ENCODE results near the gene SLK.

GRCh38 chr10:104038958-104039752, 72.2 kb downstream of the SLK start:
- TF ChIP-seq CTCF (IDR thresholded peaks at IDR 0.05; ENCODE audit: low read length) (no peak), EZH2 (optimal IDR thresholded peaks at IDR 0.05; ENCODE audit: low read depth, low read length) (no peak)
